Glutamatergic neuron (in vitro differentiated cells): ENCODE measurements around the gene GARNL3. TPM values are rescaled to one million over a fixed set of nuclear protein-coding genes. Genes with fewer than 3 reads are reported as not detected.

ENCODE experiments used
- DNase-seq: peaks from one replicate; pipeline ENCODE4 v3.0.0; 2022
- H3K27ac Mint-ChIP-seq: one replicate; pipeline ENCODE4 v1.8.0; 2020; ENCODE audit warnings: mild to moderate bottlenecking, mixed read lengths, inconsistent platforms; ENCODE audit not compliant: unreplicated experiment
- H3K27me3 Mint-ChIP-seq: one replicate; pipeline ENCODE4 v1.8.0; 2020; ENCODE audit warnings: mild to moderate bottlenecking, moderate library complexity, mixed read lengths, inconsistent platforms; ENCODE audit not compliant: unreplicated experiment
- H3K36me3 Mint-ChIP-seq: one replicate; pipeline ENCODE4 v1.8.0; 2020; ENCODE audit warnings: mild to moderate bottlenecking, mixed read lengths, inconsistent platforms; ENCODE audit not compliant: unreplicated experiment
- H3K4me1 Mint-ChIP-seq: one replicate; pipeline ENCODE4 v1.8.0; 2020; ENCODE audit warnings: mild to moderate bottlenecking, low read depth, mixed read lengths, inconsistent platforms; ENCODE audit not compliant: unreplicated experiment
- H3K4me3 Mint-ChIP-seq: one replicate; pipeline ENCODE4 v1.8.0; 2020; ENCODE audit warnings: mild to moderate bottlenecking, mixed read lengths, inconsistent platforms; ENCODE audit not compliant: unreplicated experiment
- H3K9me3 Mint-ChIP-seq: one replicate; pipeline ENCODE4 v1.8.0; 2020; ENCODE audit warnings: mild to moderate bottlenecking, moderate library complexity, mixed read lengths, inconsistent platforms; ENCODE audit not compliant: unreplicated experiment
- total RNA-seq: library from RNA; stranded (reverse); fragmentation: NEBNext Ultra II Directional; extraction: Animal tissue kit (Norgen Biotek cat#: 25700); gene quantifications from one replicate; pipeline ENCODE4 v1.2.1, GENCODE V29; 2021; ENCODE audit not compliant: unreplicated experiment
- TF ChIP-seq, protein P1 (sequence below): fragments of 200-600 bp; sonication (generic); IDR thresholded peaks from one replicate; pipeline ENCODE4 v1.5.0; 2021; ENCODE audit not compliant: partially characterized antibody, unreplicated experiment

The GARNL3 gene
- total RNA-seq, 1 donor from 2014 or later: 14.7 TPM

DNA sequence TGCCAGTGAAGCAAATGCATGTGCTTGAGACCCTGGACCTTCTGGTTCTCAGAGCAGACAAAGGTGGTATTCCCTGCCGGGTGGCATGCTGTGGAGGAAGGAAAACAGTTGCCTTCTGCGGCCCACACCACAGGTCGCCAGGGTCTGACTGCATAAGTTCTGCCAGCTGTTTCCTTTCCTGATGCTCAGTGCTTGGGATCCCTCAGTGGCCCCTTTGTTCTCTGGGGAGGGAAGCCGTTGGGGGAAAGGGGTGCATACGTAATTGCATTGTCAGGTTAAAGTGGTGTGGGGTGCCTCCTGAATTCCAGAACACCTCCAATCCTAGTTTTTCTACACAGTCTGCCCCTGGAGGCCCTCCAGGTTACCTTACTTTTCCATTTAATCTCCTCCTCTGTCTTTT is 89.3 kb downstream of the GARNL3 start:
- TF ChIP-seq, protein P1, sequence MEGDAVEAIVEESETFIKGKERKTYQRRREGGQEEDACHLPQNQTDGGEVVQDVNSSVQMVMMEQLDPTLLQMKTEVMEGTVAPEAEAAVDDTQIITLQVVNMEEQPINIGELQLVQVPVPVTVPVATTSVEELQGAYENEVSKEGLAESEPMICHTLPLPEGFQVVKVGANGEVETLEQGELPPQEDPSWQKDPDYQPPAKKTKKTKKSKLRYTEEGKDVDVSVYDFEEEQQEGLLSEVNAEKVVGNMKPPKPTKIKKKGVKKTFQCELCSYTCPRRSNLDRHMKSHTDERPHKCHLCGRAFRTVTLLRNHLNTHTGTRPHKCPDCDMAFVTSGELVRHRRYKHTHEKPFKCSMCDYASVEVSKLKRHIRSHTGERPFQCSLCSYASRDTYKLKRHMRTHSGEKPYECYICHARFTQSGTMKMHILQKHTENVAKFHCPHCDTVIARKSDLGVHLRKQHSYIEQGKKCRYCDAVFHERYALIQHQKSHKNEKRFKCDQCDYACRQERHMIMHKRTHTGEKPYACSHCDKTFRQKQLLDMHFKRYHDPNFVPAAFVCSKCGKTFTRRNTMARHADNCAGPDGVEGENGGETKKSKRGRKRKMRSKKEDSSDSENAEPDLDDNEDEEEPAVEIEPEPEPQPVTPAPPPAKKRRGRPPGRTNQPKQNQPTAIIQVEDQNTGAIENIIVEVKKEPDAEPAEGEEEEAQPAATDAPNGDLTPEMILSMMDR: no peak
- DNase-seq: no peak
- Mint-ChIP-seq H3K36me3 (no peaks in the 10 kb centered on the region), H3K4me1 (peaks cover 2% of the 10 kb centered on the region), H3K27me3 (peaks cover 3% of the 10 kb centered on the region), H3K4me3 (no peak overlapping the region), H3K27ac (no peak overlapping the region), H3K9me3 (peaks cover 2% of the 10 kb centered on the region)

DNA sequence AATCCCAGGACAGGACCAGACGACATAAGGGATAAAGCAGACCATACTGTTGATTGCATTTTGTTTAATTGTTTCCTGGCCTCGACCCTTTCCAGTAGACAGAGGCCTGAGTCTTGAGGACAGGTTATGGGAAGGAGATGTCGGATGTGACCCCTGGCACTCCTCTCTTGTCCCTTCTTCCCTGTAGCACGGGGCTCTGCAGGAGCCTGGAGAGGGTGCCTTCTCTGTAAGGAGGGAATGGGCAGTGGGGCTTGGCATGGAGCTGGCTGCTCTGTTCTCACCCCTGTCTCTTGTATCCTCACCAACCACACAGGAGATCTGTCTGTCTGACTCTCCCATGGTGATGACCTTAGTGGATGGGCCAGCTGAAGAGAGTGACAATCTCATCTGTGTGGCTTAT is 92.3 kb downstream of the GARNL3 start:
- peaks cover 3% of the 10 kb centered on the region for H3K27me3 Mint-ChIP-seq
- H3K36me3 Mint-ChIP-seq: no peaks in the 10 kb centered on the region
- no peak overlapping the region for H3K27ac Mint-ChIP-seq
- H3K9me3 Mint-ChIP-seq: peaks cover 2% of the 10 kb centered on the region
- DNase-seq: no peak
- no peaks in the 10 kb centered on the region for H3K4me1 Mint-ChIP-seq
- TF ChIP-seq, protein P1: no peak
- no peak overlapping the region for H3K4me3 Mint-ChIP-seq

DNA sequence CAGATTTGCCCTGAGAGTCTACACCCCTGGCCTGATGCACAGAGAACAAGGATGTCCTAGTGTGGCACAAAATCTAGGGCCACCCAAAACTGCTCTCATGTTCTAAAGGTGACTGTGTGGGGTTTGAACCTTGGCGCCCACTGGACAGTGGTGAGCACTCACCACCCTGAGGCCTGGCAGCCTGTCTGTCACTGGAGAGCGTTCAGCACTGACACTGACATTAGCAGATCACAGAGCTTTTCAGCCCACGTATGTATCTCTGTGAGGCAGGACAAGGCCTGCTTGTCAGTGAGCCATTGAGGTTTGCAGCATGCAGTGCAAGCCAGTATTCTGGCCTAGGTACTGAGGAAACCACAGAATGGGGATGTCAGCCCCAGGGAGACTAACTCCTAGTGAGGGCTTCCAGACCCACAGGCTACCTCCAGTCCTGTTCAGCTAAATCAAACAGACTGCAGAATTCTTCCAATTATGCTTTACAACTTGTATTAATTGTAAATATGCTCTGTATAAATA is 93.5 kb downstream of the GARNL3 start:
- DNase-seq: no peak
- H3K27me3 Mint-ChIP-seq: peaks cover 3% of the 10 kb centered on the region
- H3K4me1 Mint-ChIP-seq: peaks cover 2% of the 10 kb centered on the region
- H3K27ac Mint-ChIP-seq: no peak overlapping the region
- no peak overlapping the region for H3K4me3 Mint-ChIP-seq
- TF ChIP-seq, protein P1: no peak
- peaks cover 2% of the 10 kb centered on the region for H3K9me3 Mint-ChIP-seq
- H3K36me3 Mint-ChIP-seq: no peaks in the 10 kb centered on the region

DNA sequence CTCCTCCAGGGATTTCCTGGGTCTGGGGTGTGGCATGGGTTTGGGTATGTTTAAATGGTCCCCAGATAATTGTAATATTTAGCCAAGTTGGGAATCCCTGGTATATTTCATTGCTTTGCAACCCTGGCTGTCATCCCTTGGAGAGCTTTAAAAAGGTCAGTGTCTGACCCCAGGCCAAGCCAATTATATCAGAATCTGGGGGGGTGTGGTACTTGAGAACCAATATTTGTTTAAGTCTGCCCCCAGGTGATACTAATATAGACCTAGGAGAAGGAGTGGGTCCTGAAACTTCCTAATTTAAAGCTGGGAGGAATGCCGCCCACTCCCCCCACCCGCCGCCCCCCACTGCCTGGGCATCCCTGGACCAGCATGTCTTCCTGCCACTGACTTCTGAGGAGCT is 94.2 kb downstream of the GARNL3 start:
- Mint-ChIP-seq H3K4me1 (peaks cover 8% of the 10 kb centered on the region), H3K27me3 (peaks cover 3% of the 10 kb centered on the region), H3K36me3 (no peaks in the 10 kb centered on the region), H3K9me3 (peaks cover 2% of the 10 kb centered on the region), H3K27ac (no peak overlapping the region), H3K4me3 (no peak overlapping the region)
- no peak for DNase-seq
- TF ChIP-seq, protein P1: no peak

DNA sequence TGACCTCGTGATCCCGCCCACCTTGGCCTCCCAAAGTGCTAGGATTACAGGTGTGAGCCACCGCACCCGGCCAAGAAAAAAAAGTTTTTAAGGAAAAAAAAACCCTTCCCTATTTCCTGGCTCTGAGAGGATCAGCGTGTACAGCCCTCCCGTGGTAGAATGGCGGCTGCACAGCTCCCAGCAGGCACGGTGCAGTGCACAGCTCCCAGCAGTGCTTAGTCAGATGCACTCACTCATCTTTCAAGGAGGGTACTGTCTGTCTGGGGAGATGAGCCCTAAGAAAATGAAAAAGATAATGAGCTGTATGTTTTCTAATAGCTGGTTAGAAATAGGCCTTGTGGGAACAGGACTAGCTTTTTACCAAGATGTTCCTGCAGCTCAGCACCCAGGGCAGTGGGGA is 95.7 kb downstream of the GARNL3 start:
- Mint-ChIP-seq H3K4me3 (no peak overlapping the region), H3K27ac (no peak overlapping the region), H3K27me3 (peaks cover 3% of the 10 kb centered on the region), H3K9me3 (peaks cover 2% of the 10 kb centered on the region), H3K36me3 (no peaks in the 10 kb centered on the region), H3K4me1 (peaks cover 9% of the 10 kb centered on the region)
- DNase-seq: no peak
- TF ChIP-seq, protein P1: no peak
